GM12878 (cell line): Measurements from ENCODE around the gene SFXN4. TPM values are rescaled to one million over a fixed set of nuclear protein-coding genes. Genes with fewer than 3 reads are reported as not detected.

Experiments
- BHLHE40 ChIP-seq, 2 experiments: fragments of 450-650 bp in 1 of 2; IDR thresholded peaks; 2 replicates each; pipeline ENCODE4 v1.6.1; 2011 to 2017; ENCODE audit warnings: low read depth in 2 of 2, borderline replicate concordance in 1 of 2, improper control_type of control experiment in 1 of 2, low read length in 1 of 2, mild to moderate bottlenecking in 1 of 2
- BRCA1 ChIP-seq: IDR thresholded peaks from 2 replicates; pipeline ENCODE4 v1.6.1; 2011; ENCODE audit warnings: low read depth, low read length, improper control_type of control experiment
- EP300 ChIP-seq, 2 experiments: fragments of 150-350 bp in 1 of 2; IDR thresholded peaks; 2 replicates each; pipeline ENCODE4 v1.6.1; 2011 to 2012; ENCODE audit warnings: low read depth in 2 of 2, low read length in 2 of 2, borderline replicate concordance in 1 of 2, improper control_type of control experiment in 1 of 2, inconsistent platforms in 1 of 2; ENCODE audit not compliant: control insufficient read depth in 1 of 2
- FOXM1 ChIP-seq: IDR thresholded peaks from 2 replicates; pipeline ENCODE4 v1.6.1; 2012; ENCODE audit warnings: low read depth, mild to moderate bottlenecking, inconsistent platforms, low read length, moderate library complexity
- KAT2A ChIP-seq: conservative IDR thresholded peaks from 2 replicates; pipeline ENCODE4 v1.6.1; 2011; ENCODE audit warnings: low read depth, low read length; ENCODE audit not compliant: control insufficient read depth
- LARP7 ChIP-seq: fragments of 450-650 bp; IDR thresholded peaks from 2 replicates; pipeline ENCODE4 v1.6.1; 2017; ENCODE audit warnings: mild to moderate bottlenecking
- MEF2B ChIP-seq: fragments of 450-650 bp; IDR thresholded peaks from 2 replicates; pipeline ENCODE4 v1.6.1; 2018; ENCODE audit warnings: mild to moderate bottlenecking, moderate library complexity; ENCODE audit not compliant: partially characterized antibody, poor library complexity, severe bottlenecking
- MYC ChIP-seq: IDR thresholded peaks from 2 replicates; pipeline ENCODE4 v1.6.1; 2011; ENCODE audit warnings: mild to moderate bottlenecking, low read length, moderate library complexity, inconsistent platforms; ENCODE audit not compliant: insufficient read depth, insufficient replicate concordance, insufficient read length, severe bottlenecking
- NFYA ChIP-seq: IDR thresholded peaks from 2 replicates; pipeline ENCODE4 v1.6.1; 2011; ENCODE audit warnings: low read depth, mild to moderate bottlenecking, low read length, improper control_type of control experiment, borderline replicate concordance
- RUNX3 ChIP-seq: IDR thresholded peaks from 2 replicates; pipeline ENCODE4 v1.6.1; 2012; ENCODE audit warnings: low read length, inconsistent platforms
- SMAD1 ChIP-seq: fragments of 450-650 bp; IDR thresholded peaks from 2 replicates; pipeline ENCODE4 v1.6.1; 2018; ENCODE audit warnings: mild to moderate bottlenecking, low read depth; ENCODE audit not compliant: partially characterized antibody
- SUPT20H ChIP-seq: IDR thresholded peaks from 2 replicates; pipeline ENCODE4 v1.6.1; 2011; ENCODE audit warnings: low read depth, mild to moderate bottlenecking, low read length, moderate library complexity, borderline replicate concordance; ENCODE audit not compliant: control insufficient read depth
- TBL1XR1 ChIP-seq: IDR thresholded peaks from 2 replicates; pipeline ENCODE4 v1.6.1; 2012; ENCODE audit warnings: low read depth, low read length, improper control_type of control experiment
- ZNF24 ChIP-seq: fragments of 450-650 bp; IDR thresholded peaks from 2 replicates; pipeline ENCODE4 v1.6.1; 2017; ENCODE audit warnings: antibody characterized with exemption, mild to moderate bottlenecking
- ZNF622 ChIP-seq: fragments of 450-650 bp; IDR thresholded peaks from 2 replicates; pipeline ENCODE4 v1.6.1; 2017; ENCODE audit warnings: mild to moderate bottlenecking, inconsistent platforms
- polyA plus RNA-seq, 11 experiments: library from polyadenylated mRNA; depleted of rRNA in 4 of 11; unstranded in 6 of 11; stranded (reverse) in 5 of 11; fragments of >200 nt; fragmentation: Nextera tagmentation in 4 of 11; fragmentation: Illumina TruSeq in 1 of 11; extraction: Ambion mirVana in 4 of 11; extraction: Trizol in 1 of 11; gene quantifications; 1 replicate in 1 of 11; 2 replicates in 10 of 11; pipeline versions ENCODE4 v1.2.1 to v1.2.3, GENCODE V29; 2011 to 2016; ENCODE audit warnings: inconsistent platforms in 2 of 11, missing spikeins in 2 of 11, low read depth in 1 of 11
- total RNA-seq, 4 experiments: library from RNA; depleted of rRNA in 3 of 4; stranded (reverse); fragments of >200 nt in 3 of 4; fragmentation: Illumina TruSeq in 1 of 4; extraction: Trizol in 1 of 4; gene quantifications; 2 replicates each; pipeline versions ENCODE4 v1.2.1 to v1.2.3, GENCODE V29; 2013 to 2021
- TF ChIP-seq, protein P1 (sequence below): fragments of 450-650 bp; IDR thresholded peaks from 2 replicates; pipeline ENCODE4 v1.6.1; 2017; ENCODE audit warnings: borderline replicate concordance
- TF ChIP-seq, protein P2 (sequence below): IDR thresholded peaks from 2 replicates; pipeline ENCODE4 v1.6.1; 2011; ENCODE audit warnings: low read depth, low read length, improper control_type of control experiment, borderline replicate concordance
- TF ChIP-seq, protein P3 (sequence below): IDR thresholded peaks from 2 replicates; pipeline ENCODE4 v1.6.1; 2012; ENCODE audit warnings: mild to moderate bottlenecking, low read depth, low read length
- TF ChIP-seq, protein P4 (sequence below): fragments of 450-650 bp; IDR thresholded peaks from 2 replicates; pipeline ENCODE4 v1.6.1; 2017; ENCODE audit warnings: low read depth, mild to moderate bottlenecking, moderate library complexity

Gene SFXN4
- total and polyA plus RNA-seq, 10 of the 15 experiments (the other 5 are each of a cell fraction or from before 2014, with no cell fraction given) = 40.7 to 111 (median 48.8) TPM

DNA sequence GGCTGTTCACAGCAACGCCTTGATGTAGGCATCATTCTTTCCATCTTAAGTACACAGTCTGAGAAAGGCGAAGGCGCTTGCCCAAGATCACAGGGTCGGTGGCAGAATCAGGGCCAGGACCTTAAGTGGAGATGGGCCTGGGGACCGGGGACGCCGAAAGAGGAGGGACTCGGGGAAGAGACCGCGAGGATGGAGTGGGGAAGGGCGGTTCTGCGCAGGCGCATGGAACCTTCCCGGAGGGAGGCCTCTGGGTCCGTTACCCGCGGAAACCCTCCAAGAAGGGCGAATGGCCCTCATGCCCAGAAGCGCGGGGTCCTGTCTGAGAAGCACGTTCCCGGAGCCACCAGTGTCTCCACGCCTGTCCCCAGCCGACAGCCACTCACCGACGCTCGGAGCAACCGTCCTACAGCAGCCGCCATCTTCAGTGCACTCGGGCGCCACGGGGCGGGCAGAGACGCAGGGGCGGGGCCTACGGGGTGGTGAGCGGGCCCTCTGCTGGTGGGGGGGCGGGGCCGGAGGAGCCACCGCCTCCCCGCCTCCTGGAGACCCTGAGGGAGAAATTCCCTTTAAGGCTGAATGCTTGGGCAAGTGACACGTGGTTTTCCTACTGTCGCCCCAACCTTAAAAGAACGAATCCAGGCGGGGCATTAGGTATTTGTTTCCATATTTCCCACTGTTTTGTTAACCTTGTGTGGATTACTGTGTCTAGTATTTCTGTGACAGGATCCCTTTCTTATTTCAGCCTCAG lies 13.0 kb upstream of the SFXN4 start, which contains the start of gene PRDX3 (continued):
- TF ChIP-seq MEF2B = no peak
- no peak for TF ChIP-seq ZNF622
- no peak for TF ChIP-seq SUPT20H
- TF ChIP-seq RUNX3 = no peak
- no peak for TF ChIP-seq BRCA1
- no peak for TF ChIP-seq FOXM1
- TF ChIP-seq, protein P1, sequence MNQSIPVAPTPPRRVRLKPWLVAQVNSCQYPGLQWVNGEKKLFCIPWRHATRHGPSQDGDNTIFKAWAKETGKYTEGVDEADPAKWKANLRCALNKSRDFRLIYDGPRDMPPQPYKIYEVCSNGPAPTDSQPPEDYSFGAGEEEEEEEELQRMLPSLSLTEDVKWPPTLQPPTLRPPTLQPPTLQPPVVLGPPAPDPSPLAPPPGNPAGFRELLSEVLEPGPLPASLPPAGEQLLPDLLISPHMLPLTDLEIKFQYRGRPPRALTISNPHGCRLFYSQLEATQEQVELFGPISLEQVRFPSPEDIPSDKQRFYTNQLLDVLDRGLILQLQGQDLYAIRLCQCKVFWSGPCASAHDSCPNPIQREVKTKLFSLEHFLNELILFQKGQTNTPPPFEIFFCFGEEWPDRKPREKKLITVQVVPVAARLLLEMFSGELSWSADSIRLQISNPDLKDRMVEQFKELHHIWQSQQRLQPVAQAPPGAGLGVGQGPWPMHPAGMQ = no peak
- TF ChIP-seq EP300 (IDR thresholded peaks at IDR 0.05; ENCODE audit: borderline replicate concordance in 1 of 2, control insufficient read depth in 1 of 2, low read depth in 2 of 2, low read length in 2 of 2) = no peak
- peak; percentile 79 for TF ChIP-seq LARP7
- TF ChIP-seq NFYA = no peak
- TF ChIP-seq, protein P2, sequence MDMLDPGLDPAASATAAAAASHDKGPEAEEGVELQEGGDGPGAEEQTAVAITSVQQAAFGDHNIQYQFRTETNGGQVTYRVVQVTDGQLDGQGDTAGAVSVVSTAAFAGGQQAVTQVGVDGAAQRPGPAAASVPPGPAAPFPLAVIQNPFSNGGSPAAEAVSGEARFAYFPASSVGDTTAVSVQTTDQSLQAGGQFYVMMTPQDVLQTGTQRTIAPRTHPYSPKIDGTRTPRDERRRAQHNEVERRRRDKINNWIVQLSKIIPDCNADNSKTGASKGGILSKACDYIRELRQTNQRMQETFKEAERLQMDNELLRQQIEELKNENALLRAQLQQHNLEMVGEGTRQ = no peak; the same call in 1 of the 2 replicates
- TF ChIP-seq, protein P3, sequence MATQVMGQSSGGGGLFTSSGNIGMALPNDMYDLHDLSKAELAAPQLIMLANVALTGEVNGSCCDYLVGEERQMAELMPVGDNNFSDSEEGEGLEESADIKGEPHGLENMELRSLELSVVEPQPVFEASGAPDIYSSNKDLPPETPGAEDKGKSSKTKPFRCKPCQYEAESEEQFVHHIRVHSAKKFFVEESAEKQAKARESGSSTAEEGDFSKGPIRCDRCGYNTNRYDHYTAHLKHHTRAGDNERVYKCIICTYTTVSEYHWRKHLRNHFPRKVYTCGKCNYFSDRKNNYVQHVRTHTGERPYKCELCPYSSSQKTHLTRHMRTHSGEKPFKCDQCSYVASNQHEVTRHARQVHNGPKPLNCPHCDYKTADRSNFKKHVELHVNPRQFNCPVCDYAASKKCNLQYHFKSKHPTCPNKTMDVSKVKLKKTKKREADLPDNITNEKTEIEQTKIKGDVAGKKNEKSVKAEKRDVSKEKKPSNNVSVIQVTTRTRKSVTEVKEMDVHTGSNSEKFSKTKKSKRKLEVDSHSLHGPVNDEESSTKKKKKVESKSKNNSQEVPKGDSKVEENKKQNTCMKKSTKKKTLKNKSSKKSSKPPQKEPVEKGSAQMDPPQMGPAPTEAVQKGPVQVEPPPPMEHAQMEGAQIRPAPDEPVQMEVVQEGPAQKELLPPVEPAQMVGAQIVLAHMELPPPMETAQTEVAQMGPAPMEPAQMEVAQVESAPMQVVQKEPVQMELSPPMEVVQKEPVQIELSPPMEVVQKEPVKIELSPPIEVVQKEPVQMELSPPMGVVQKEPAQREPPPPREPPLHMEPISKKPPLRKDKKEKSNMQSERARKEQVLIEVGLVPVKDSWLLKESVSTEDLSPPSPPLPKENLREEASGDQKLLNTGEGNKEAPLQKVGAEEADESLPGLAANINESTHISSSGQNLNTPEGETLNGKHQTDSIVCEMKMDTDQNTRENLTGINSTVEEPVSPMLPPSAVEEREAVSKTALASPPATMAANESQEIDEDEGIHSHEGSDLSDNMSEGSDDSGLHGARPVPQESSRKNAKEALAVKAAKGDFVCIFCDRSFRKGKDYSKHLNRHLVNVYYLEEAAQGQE = no peak
- peak in 1 of 2 experiments; percentile 40; a peak in 1 of 4 replicates for TF ChIP-seq BHLHE40 (IDR thresholded peaks at IDR 0.05; ENCODE audit: borderline replicate concordance in 1 of 2, low read depth in 2 of 2, low read length in 1 of 2)
- TF ChIP-seq TBL1XR1 = no peak
- peak; percentile 51 for TF ChIP-seq MYC
- TF ChIP-seq KAT2A = no peak
- TF ChIP-seq, protein P4, sequence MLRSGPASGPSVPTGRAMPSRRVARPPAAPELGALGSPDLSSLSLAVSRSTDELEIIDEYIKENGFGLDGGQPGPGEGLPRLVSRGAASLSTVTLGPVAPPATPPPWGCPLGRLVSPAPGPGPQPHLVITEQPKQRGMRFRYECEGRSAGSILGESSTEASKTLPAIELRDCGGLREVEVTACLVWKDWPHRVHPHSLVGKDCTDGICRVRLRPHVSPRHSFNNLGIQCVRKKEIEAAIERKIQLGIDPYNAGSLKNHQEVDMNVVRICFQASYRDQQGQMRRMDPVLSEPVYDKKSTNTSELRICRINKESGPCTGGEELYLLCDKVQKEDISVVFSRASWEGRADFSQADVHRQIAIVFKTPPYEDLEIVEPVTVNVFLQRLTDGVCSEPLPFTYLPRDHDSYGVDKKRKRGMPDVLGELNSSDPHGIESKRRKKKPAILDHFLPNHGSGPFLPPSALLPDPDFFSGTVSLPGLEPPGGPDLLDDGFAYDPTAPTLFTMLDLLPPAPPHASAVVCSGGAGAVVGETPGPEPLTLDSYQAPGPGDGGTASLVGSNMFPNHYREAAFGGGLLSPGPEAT = 0 out of 2 replicates have a peak, but pooled peaks have one; percentile 10
- no peak for TF ChIP-seq SMAD1
- no peak for TF ChIP-seq ZNF24
